Measurements from ENCODE around the gene ADSS2.

The ADSS2 gene

DNA sequence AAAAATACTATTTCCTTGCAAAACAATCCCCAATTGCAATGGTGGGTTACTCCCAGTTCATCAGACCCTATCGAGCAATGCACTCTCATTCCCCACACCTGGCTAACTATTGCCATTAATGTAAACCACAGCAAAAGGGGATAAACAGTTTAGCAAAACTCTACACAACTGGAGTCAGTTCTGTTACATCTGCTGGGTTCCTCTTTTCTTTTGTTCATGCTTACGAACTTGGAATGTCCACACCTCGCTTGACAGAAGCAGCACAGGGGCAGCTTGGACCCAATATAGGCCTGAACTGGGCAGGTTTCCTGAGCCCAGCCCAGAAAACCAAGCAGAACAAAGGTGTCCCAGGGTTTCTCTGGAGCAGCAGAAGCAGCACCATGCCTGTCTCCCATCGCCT is 57.4 kb downstream of the ADSS2 start:
- TF ChIP-seq, protein P1, sequence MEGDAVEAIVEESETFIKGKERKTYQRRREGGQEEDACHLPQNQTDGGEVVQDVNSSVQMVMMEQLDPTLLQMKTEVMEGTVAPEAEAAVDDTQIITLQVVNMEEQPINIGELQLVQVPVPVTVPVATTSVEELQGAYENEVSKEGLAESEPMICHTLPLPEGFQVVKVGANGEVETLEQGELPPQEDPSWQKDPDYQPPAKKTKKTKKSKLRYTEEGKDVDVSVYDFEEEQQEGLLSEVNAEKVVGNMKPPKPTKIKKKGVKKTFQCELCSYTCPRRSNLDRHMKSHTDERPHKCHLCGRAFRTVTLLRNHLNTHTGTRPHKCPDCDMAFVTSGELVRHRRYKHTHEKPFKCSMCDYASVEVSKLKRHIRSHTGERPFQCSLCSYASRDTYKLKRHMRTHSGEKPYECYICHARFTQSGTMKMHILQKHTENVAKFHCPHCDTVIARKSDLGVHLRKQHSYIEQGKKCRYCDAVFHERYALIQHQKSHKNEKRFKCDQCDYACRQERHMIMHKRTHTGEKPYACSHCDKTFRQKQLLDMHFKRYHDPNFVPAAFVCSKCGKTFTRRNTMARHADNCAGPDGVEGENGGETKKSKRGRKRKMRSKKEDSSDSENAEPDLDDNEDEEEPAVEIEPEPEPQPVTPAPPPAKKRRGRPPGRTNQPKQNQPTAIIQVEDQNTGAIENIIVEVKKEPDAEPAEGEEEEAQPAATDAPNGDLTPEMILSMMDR (IDR thresholded peaks at IDR 0.05; ENCODE audit: low read depth, low read length, missing control alignments): no peak
- DNase-seq (ENCODE audit: low read depth): no peak
- in situ Hi-C loops (cut with HindIII; ENCODE audit: low sequenced_read_pairs): no loop called here
- no peak overlapping the region for H3K4me3 ChIP-seq (ENCODE audit: low read depth, low read length)

DNA sequence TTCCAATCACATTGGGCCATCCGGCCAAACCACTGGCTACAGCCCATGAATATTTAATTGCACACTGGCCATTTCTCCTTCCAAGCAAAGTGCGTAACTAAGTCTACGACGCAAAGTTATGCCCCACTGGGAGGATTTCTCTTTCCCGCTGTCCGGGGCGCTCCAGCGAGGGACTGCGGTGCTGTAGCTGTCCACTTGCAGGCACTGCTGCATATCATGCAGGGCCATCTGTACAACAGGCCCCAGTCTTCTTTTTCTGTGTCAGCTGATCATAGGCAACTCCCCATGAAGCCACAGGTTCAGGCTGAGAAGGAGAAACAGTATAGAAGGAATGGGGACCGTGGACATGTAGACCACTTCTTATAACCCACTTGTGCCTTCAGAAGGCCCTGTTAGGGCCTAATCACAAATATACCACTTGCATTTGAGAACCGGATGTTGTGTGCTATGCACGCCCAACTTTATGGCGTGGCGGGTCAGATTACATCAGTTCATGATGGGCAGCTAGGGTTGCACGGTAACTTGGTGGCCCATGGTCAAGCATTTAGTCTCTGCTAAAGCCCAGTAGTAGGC is 58.0 kb downstream of the ADSS2 start:
- no peak overlapping the region for H3K4me3 ChIP-seq (ENCODE audit: low read depth, low read length)
- TF ChIP-seq, protein P1 (IDR thresholded peaks at IDR 0.05; ENCODE audit: low read depth, low read length, missing control alignments): no peak
- in situ Hi-C loops (cut with HindIII; ENCODE audit: low sequenced_read_pairs): no loop called here
- no peak for DNase-seq (ENCODE audit: low read depth)

DNA sequence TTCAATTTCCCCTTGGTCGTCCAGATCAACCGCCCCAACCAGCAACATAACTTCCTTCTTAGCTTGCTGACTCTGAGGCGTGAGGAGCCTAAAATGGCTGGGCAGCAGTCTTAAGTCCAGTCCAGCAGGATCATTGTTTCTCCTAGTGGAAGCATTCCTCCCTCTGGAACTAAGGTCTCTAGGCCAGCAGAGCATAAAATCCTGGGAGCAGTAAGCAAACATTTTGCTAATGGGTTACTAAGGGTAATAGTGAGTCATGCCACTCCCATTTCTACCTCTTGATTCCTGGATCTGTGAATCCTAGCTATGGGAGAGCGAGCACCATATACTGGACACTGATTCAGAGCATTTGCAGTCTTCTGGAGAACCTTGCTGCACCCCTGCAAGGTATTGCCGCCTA is 59.9 kb downstream of the ADSS2 start:
- DNase-seq (ENCODE audit: low read depth): no peak
- H3K4me3 ChIP-seq (ENCODE audit: low read depth, low read length): no peak overlapping the region
- in situ Hi-C loops (cut with HindIII; ENCODE audit: low sequenced_read_pairs): no loop called here
- TF ChIP-seq, protein P1 (IDR thresholded peaks at IDR 0.05; ENCODE audit: low read depth, low read length, missing control alignments): no peak

DNA sequence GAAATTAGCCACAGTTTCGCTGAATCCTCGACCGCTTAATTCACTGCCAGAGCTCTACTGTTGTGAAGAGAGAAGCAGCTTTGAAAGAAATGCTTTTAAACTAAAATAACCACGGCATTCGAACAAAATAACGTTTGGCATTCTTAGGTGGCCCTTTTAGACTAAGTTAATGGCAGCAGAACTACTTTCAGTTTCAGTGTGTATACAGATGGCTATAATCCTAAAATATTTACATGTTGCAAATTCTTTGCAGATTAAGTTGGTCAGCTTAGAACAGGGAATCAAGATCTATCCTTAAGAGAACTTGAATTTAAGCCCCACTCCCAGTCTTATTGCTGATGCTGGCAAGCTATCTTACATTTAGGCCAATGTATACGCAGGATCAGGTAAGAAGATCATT is 62.7 kb downstream of the ADSS2 start:
- no peak for DNase-seq (ENCODE audit: low read depth)
- in situ Hi-C loops (cut with HindIII; ENCODE audit: low sequenced_read_pairs): no loop called here
- TF ChIP-seq, protein P1 (IDR thresholded peaks at IDR 0.05; ENCODE audit: low read depth, low read length, missing control alignments): no peak
- no peak overlapping the region for H3K4me3 ChIP-seq (ENCODE audit: low read depth, low read length)

DNA sequence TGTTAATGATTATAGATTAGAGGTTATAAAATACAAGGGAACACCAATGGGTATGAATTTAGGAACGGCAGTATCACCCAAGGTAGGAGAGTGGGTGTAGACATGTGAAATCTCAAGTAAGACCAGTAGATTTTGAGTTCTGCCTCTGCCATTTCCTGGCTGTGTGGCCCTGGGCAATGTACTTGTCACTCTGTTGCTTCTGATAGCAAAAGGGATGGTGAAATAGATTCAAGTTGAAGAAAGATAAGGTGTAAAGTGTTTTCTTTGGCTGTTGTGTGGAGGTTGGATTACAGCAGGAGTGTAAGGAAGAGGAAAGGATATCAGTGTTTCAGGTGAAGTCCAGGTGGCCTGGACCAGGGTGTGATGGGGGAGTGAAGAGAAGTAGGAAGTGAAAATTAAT is 64.3 kb downstream of the ADSS2 start:
- TF ChIP-seq, protein P1 (IDR thresholded peaks at IDR 0.05; ENCODE audit: low read depth, low read length, missing control alignments): no peak
- H3K4me3 ChIP-seq (ENCODE audit: low read depth, low read length): no peak overlapping the region
- in situ Hi-C loops (cut with HindIII; ENCODE audit: low sequenced_read_pairs): no loop called here
- no peak for DNase-seq (ENCODE audit: low read depth)

DNA sequence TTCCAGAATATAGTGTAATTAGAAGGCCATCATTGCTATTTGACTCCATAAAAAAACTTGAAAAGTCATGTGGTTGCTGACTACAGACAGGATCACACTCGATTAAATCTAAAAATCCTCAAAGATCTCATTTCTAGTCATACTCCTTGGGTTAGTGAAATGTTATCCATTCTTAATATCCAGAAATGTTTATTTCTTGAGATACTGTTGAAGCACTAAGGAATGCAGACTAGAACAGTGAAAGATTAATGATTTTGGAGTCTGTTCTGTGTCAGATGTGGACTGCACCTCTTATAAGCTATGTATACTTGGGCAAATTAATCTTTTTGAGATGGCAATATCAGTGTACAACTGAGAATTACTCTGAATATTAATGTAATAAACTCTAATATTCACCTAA is 65.1 kb downstream of the ADSS2 start:
- H3K4me3 ChIP-seq (ENCODE audit: low read depth, low read length): no peak overlapping the region
- in situ Hi-C loops (cut with HindIII; ENCODE audit: low sequenced_read_pairs): no loop called here
- TF ChIP-seq, protein P1 (IDR thresholded peaks at IDR 0.05; ENCODE audit: low read depth, low read length, missing control alignments): no peak
- no peak for DNase-seq (ENCODE audit: low read depth)

DNA sequence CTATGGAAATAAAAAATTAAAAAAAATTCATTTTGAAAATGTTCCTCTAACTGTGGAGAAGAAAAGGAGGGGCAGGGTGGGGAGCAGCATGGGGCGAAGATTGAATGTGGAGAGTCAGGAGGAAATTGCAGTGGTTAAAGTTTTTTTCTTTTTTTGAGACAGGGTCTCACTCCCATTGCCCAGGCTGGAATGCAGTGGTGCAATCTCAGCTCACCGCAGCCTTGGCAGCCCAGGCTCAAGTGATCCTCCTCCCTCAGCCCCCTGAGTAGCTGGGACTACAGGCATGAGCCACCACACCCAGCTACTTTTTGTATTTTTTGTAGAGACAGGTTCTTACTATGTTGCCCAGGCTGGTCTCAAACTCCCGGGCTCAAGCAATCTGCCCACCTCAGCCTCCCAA is 67.6 kb downstream of the ADSS2 start:
- in situ Hi-C loops (cut with HindIII; ENCODE audit: low sequenced_read_pairs): no loop called here
- TF ChIP-seq, protein P1 (IDR thresholded peaks at IDR 0.05; ENCODE audit: low read depth, low read length, missing control alignments): no peak
- DNase-seq (ENCODE audit: low read depth): no peak
- H3K4me3 ChIP-seq (ENCODE audit: low read depth, low read length): no peak overlapping the region

Data from astrocyte of the cerebellum (primary cell).